Stimulated activated CD4-positive, alpha-beta T cell treated with anti-CD3 and anti-CD28 coated beads, Interleukin-1b, Interleukin-23, amount 100 ng/mL, for 4 hours (primary cell): ENCODE data around the gene MSH2.
"Not testable (repeated sequence)": the region's sequence is repeated elsewhere in the genome, so short reads cannot be mapped to it uniquely, and the experiment has no call there.

Experiments
- DNase-seq, 2 donors: peaks; one replicate each; pipeline ENCODE4 v3.0.0-alpha.2; 2020; ENCODE audit warnings: low read depth in 2 of 2

MSH2 gene

DNA sequence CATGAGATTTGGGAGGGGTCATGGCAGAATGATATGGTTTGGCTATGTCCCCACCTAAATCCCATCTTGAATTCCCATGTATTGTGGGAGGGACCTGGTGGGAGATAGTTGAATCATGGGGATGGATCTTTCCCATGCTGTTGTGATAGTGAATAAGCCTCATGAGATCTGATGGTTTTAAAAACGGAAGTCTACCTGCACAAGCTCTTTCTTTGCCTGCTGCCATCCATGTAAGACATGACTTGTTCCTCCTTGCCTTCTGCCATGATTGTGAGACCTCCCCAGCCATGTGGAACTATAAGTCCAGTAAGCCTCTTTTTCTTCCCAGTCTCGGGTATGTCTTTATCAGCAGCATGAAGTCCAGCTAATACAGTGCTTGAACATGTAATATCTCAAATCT lies 5.0 kb downstream of the MSH2 start:
- not testable (repeated sequence) for DNase-seq

DNA sequence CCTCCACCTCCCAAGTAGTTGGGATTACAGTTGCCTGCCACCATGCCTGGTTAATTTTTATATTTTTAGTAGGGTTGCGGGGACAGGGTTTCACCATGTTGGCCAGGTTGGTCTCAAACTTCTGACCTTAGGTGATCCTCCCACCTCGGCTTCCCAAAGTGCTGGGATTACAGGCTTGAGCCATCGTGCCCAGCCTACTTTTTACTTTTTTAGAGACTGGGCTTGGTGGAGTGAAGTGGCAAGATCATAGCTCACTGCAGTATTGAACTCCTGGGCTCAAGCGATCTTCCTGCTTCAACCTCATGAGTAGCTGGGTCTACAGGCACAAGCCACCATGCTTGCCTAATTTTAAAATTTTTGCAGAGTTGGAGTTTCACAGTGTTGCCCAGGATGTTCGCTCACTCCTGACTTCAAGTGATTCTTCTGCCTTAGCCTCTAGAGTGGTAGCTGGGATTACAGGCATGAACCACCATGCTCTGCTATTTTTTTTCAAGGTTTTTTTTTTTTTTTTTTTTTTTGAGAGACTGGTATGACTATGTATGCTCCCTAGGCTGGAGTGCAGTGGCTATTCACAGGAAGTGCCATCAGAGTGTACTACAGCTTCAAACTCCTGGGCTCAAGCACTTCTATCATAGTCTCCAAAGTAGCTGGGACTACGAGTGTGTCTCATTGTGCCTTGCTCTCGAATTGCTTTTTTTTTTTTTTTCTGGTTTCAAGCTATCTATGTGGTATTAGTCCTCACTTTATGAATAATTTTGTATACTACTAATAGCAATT lies 11.9 kb downstream of the MSH2 start:
- no peak for DNase-seq

DNA sequence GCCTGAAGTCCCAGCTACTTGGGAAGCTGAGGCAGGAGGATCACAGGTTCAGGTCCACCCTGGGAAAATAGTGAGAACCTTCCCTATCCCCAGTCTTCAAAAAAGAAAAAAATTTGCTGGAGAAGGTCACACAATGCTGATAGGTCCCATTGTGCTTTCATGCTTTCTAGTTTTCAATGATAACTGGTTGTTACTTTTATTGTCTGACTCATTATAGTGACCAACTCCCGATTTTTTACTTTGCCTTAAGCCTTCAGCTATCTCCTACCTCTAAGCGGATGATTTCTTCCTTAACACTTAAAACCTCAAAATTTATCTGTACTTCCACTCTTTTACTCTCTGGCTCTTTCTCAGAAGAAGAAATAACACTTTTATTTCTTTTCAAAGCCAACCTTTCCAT lies 17.3 kb downstream of the MSH2 start:
- DNase-seq: no peak

DNA sequence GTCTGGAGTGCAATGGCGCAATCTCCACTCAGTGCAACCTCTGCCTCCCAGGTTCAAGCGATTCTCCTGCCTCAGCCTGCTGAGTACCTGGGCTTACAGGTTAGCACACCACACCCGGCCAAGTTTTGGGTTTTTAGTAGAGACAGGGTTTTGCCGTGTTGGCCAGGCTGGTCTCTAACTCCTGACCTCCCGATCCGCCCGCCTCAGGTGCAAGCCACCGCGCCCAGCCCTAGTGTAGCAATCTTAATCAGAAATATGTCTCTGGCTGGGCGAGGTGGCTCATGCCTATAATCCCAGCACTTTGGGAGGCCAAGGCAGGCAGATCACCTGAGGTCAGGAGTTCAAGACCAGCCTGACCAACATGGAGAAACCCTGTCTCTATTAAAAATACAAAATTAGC lies 17.7 kb downstream of the MSH2 start:
- not testable (repeated sequence) for DNase-seq

DNA sequence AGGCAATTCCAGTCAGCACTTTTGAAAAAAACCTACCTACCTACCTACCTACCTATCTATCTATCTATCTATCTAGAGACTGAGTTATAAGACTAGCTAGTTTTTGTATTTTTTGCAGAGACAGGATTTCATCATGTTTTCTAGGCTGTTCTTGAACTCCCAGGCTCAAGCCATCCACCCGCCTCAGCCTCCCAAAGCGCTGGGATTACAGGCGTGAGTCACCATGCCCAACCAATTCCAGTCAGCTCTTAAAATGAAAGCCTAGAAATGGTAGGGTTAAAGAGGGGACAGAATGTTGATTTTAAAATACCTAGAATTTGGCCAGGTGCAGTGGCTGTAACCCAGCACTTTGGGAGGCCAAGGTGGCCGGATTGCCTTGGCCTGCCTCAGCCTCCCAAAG lies 19.1 kb downstream of the MSH2 start:
- DNase-seq: no peak

DNA sequence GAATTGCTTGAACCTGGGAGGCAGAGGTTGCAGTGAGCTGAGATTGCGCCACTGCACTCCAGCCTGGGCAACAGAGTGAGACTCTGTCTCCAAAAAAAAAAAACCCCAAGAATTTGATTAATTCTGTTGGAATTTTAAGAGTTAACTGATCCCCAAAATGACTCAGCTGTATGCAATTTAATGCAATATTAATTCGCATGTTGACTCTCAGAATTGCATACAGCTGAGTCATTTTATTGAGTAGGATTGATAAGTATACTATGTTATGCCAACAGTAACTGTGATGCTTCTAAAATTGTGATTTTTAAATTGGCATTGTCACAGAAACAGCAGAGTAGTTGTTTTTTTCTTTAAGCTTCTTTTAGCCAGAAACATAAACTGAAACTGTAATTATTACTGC lies 19.6 kb downstream of the MSH2 start:
- no peak for DNase-seq

DNA sequence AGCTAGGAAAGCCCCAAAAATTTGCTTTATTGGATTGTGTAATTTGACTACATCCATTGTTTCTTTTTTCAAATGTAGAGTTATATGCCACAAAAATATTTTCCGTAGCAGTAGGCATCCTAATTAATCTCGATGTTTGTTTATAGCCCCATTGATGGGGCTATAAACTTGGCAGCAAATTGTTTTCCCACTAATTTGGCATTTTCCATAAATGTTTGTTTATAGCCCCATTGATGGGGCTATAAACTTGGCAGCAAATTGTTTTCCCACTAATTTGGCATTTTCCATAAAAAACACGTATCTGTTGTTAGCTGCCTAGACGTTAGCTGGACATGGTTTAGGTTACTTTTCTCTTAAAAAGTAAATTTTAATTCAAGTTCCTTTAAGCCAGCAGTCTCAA lies 23.8 kb downstream of the MSH2 start:
- no peak for DNase-seq

DNA sequence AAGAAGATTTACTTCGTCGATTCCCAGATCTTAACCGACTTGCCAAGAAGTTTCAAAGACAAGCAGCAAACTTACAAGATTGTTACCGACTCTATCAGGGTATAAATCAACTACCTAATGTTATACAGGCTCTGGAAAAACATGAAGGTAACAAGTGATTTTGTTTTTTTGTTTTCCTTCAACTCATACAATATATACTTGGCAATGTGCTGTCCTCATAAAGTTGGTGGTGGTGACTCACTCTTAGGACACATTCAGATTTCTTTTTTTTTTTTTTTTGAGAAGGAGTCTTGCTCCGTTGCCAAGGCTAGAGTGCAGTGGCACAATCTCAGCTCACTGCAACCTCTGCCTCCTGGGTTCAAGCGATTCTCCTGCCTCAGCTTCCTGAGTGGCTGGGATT lies 26.8 kb downstream of the MSH2 start:
- DNase-seq: no peak

DNA sequence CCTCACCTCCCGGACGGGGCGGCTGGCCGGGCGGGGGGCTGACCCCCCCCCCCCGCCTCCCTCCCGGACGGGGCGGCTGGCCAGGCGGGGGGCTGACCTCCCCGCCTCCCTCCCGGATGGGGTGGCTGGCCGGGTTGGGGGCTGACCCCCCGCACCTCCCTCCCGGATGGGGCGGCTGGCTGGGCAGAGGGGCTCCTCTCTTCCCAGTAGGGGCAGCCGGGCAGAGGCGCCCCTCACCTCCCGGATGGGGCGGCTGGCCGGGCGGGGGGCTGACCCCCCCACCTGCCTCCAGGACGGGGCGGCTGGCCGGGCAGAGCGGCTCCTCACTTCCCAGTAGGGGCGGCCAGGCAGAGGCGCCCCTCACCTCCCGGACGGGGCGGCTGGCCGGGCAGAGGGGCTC lies 30.1 kb downstream of the MSH2 start:
- not testable (repeated sequence) for DNase-seq

DNA sequence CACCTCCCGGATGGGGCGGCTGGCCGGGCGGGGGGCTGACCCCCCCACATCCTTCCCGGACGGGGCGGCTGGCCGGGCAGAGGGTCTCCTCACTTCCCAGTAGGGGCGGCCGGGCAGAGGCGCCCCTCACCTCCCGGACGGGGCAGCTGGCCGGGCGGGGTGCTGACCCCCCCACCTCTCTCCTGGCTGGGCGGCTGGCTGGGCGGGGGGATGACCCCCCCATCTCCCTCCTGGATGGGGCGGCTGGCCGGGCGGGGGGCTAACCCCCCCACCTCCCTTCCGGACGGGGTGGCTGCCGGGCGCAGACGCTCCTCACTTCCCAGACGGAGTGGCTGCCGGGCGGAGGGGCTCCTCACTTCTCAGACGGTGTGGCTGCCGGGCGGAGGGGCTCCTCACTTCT lies 30.5 kb downstream of the MSH2 start:
- not testable (repeated sequence) for DNase-seq

DNA sequence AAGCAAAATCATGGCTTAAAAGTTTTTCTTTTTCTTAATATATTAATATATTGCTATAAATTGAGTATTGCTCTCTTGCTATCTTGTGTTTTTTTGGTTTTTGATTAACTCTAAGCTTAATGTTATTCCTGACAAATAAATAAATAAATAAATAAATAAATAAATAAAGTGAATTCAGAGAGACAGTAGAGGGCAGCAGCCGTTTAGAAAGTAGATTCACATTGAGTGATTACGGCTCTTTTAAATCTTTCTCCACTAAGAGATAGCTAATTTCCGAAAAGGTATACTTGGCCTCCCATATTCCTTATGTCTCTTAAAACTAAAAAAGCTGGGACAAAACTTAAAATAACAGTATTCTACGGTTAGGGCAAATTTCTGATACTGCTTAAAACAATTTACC lies 34.3 kb downstream of the MSH2 start:
- no peak for DNase-seq

DNA sequence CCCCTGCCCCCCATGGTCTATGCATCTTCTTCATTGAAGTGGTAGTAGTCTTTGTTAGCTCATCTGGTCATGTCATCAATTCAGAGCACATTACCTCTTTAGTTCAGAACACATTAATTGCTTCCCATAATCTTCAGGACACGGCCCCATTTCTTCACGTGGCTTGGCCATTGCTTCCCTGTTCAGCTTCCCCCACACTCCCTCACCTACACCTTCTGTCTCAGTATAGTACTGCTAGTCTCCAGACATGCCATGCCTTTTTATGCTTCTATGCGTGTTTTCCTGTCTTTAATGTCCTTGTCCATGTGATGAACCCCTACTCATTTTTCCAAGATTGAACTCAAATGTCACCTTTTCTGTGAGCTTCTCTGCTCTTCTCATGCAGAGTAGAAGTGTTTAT lies 35.1 kb downstream of the MSH2 start:
- DNase-seq: no peak

DNA sequence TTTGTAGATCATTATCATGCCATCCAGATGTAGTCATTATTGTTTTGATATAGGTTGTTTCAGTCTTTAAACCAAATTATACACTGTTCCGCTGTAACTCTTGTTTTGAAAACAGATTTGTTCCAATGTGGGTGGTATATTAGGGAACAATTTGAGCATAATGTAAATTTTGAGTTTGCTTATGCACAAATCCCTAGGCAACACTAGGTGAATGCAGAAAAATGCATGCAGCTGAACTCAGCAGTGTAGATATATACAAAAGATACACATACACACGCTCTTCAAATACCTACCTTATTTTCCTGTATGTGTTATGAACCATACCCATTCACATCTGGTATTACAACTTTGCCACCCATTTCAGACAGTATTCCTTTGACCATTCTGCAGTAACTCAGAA lies 35.8 kb downstream of the MSH2 start:
- no peak for DNase-seq

DNA sequence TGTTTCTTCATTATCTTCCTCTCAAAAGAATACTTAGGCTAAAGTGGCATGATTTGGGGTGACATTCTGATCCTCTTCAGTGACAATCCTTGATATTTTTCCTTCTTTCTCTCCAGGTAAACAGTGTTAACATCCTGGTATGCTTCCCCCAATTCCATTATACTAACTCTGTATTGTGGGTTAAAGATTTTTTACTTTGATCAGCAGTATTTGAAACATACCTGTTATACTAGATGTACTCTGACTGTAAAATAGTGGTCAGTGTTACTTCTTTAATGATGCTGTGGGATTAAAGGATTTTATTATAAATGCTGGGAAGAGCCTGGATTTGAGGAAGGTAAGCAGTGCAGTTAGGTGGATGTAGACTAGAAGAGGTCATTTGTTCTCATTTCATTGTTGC lies 48.8 kb downstream of the MSH2 start:
- no peak for DNase-seq

DNA sequence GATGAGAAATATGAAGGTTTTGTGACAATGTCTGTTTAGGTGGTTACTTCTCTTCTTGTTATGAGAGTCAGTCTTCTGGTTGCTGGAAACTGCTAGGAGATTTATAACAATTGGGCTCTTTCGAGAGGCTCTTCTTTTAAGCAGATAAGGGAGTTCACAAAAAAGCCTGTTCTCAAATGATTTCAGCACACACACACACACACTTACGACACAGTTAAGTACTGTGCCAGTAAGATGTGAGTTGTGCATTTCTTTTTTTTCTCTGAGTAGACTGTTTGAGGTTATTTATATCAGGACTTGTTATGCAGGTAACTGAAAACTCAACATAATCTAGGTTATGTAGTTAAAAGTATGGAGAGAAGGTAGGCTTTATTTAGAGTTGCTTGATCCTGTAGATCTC lies 49.8 kb downstream of the MSH2 start:
- no peak for DNase-seq

DNA sequence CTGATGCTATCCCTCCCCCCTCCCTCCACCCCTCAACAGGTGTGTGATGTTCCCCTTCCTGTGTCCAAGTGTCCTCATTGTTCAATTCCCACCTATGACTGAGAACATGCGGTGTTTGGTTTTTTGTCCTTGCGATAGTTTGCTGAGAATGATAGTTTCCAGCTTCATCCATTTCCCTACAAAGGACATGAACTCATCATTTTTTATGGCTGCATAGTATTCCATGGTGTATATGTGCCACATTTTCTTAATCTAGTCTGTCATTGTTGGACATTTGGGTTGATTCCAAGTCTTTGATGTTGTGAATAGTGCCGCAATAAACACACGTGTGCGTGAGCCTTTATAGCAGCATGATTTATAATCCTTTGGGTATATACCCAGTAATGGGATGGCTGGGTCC lies 51.9 kb downstream of the MSH2 start:
- not testable (repeated sequence) for DNase-seq

DNA sequence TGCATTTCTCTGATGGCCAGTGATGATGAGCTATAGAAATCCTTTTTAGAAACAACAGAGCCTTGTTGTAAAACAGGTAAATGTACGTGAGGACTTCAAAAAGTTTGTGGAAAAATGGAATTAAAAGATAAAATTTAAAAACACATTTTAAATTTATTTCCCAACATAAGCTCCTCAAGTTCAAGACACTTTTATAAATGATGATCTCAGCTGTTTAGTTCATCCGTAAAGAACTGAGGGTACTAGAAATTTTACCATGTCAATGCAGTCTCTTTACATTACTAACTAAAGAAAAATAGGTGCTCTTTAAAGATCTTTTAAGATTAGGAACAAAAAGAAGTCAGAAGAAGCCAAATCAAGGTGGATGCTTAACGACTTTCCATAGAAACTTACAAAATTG lies 52.5 kb downstream of the MSH2 start:
- no peak for DNase-seq

DNA sequence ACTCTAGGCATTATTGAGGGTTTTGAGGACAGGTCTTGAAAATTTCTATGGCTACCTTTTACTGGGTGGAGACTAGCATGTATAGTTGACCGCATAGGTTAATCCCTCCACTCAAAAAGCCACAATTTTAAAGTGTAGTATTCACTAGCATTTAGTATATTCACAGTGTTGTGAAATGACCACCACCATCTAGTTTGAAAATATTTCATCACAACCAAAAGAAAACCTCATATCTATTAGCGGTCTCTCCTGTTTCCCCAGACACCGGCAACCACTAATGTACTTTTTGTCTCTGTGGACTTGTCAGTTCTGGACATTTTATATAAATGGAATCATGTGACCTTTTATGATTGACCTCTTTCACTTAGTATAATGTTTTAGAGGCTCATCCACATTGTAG lies 53.9 kb downstream of the MSH2 start:
- no peak for DNase-seq

DNA sequence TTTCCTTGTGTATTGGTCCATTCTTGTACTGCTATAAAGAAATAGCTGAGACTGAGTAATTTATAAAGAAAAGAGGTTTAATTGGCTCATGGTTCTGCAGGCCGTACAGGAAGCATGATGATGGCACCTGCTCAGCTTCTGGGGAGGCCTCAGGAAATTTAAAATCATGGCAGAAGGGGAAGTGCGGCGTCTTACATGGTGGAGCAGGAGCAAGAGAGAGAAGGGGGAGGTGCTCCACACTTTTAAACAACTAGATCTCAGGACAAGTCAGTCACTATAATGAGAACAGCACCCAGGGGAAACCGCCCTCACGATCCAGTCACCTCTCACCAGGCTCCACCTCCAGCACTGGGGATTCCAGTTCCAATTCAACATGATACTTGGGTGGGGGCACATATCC lies 54.3 kb downstream of the MSH2 start:
- DNase-seq: no peak

DNA sequence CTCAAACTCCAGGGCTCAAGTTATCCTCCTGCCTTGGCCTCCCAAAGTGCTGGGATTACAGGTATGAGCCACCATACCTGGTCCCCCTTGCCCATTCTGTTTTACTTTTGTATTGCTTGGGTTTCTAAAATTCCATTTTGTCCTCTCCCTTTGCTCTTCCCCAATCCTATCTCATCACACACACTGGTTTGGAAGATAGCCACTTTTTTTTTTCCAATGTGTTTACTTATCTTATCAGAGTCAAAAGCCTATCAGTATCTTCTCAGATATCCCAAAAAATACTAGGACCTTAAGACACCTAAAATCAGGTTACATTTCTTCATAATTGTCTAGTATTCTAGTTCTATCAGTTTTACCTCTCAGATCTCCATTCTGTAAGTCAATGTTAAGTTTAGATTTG lies 56.1 kb downstream of the MSH2 start:
- no peak for DNase-seq

DNA sequence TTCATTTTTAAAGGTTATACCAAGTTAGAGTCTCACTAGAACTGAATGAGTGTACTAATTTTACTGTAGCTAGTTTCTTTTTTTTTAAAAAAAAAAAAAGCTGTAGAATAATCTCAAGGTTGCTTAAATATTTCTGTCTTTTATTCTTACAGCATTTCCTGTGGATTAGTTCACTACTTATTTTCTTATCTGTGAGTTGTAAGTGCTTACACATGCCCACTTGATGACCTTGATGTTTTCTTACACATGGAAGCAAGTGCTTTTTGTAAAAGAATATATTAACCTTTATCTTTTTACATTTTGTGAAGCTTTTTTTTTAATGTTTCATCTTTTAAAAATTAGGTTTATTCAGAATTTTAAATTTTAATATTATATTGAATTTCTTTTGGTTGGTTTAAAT lies 57.8 kb downstream of the MSH2 start:
- DNase-seq: no peak

DNA sequence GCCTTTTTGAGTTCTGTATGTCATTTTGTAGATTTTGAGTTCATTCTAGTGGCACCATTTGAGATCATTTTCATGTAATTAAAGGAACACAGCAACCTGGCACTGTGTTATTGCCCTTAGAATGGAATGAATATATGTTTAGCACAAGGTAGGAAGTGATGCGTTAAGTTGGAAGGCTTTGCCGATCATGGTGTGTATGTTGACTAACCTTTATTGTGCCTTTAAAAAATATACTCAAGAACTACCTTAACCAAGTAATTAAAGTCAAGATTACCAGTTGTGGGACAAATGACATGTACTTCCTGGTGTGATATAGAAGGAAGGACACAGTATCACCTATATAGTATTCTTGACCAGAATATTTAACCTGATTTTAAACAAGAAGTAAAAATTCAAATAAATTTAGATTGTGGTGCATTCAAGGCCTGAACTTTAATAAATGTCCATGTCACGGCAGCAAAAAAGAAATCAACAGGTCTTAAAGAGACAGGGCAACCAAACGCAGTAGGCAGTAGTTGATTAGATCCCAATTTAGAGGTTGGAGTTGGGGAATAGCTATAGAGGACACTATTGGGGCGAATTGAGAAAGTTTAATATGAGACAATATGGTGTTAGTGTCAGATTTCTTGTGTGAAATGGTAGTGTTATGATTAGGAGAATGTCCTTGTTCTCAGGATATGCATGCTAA lies 68.6 kb downstream of the MSH2 start:
- DNase-seq: no peak

DNA sequence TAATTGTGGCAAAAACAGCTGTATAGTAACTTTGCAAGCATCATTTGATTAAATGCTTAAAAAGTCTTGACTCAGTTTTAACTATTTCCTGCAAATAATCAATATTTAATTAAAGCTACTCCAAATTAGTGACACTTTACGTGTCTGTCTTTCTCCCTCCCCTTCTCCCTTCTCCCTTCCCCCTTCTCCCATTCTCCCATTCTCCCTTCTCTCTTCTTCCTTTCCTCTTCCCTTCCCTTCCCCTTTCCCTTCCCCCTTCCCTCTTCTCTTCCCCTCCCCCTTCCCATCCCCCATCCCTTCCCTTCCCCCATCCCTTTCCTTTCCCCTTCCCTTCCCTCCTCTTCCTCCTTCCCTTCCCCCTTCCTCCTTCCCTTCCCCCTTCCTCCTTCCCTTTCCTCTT lies 76.9 kb downstream of the MSH2 start:
- DNase-seq: no peak

DNA sequence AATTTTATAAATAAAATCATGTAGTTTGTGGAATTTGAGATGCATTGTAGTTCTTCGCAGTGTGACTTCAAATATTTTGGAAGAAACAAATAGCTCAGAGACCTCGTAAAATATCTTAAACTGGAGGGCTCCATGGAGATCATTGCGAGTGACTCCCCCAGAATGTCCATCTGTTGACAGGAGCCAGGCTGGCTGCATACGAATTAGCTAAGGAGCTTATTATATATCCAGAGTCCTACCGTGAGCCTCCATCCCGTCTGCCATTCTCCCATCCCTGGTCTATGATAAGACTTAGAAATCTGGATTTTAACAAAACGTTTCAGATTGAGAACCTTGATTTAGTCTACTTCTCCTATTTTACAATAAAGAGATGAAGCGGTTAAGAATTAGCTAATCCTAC lies 80.2 kb downstream of the MSH2 start:
- DNase-seq: no peak
